Measurements from ENCODE around the gene MAD2L1.

GRCh38 chr4:120010646-120011045, 56.0 kb downstream of the MAD2L1 start:
- TF ChIP-seq CTCF (IDR thresholded peaks at IDR 0.05) (no peak), POLR2A (IDR thresholded peaks at IDR 0.05) (no peak)

All from testis (tissue), 2 donors.